HG03520 (cell line): ENCODE measurements around the gene CDK5RAP2.
"Not testable (repeated sequence)": the region's sequence is repeated elsewhere in the genome, so short reads cannot be mapped to it uniquely, and the experiment has no call there.

Source experiments
- ATAC-seq: cut with Tn5 transposase; IDR thresholded peaks from one replicate; pipeline ENCODE4 v1.9.1; 2021; ENCODE audit warnings: mild to moderate bottlenecking, moderate library complexity; ENCODE audit not compliant: unreplicated experiment

Gene CDK5RAP2

GRCh38 chr9:120580051-120580896 lies at the start of gene CDK5RAP2:
Gene CDK5RAP2, minus strand, starts transcription at chr9:120580167. Its CDS starts 189 bp downstream, at chr9:120579978.
- ATAC-seq = peak; percentile 91

- ATAC-seq = not testable (repeated sequence)
These were observed 49.0 kb upstream of the CDK5RAP2 start for GRCh38 chr9:120628925-120629497.

DNA sequence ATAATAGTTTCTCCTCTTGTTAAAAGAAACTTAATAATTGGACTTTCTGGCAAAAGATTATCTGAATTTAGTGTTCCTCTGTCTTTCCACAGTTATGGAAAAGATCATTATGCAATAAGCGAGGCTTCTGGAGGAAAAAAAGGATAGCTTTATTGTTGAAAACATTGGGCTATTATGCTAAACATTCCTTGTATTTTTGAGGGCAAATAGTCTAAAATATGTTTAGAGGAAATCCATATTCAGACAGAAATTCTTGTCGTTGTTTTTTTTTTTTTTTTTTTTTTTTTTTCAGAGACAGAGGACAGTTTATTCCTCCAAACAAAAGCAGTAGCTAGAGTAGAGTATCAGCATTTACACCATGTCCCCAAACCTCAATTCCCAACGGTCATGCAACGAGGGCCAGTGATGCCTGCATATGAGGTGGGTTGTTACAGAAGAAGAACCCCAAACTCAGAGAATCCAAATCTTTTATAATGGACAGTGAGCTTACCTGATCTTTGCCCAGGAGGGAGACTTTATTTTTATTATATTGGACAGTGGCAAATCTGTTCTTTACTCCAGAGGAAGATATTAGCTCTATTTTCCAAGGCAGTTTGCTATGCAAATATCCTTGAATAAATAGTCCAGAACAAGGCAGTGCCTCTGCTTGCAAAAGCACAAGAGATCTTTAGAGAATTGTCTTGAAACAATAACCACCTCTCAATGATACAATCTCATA lies 48.4 kb upstream of the CDK5RAP2 start:
- ATAC-seq = no peak

DNA sequence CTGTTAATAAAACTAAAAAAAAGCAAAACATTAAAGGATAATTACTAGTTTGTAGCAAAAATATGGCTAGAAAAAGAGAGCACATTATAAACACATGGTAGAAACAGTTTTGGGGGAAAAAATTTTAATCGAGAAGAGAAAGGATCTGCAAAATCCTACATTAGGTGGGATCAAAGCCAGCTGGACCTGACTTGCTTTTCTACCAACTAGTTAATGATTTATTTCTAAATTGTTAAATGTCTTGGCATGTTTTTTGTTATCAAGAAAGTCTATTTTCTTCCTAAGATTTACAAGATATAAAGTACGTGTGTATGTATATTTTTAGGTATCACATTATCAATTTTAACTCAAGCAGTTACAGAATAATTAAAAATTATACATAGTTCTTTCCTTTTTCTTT lies 47.1 kb upstream of the CDK5RAP2 start:
- ATAC-seq = no peak

DNA sequence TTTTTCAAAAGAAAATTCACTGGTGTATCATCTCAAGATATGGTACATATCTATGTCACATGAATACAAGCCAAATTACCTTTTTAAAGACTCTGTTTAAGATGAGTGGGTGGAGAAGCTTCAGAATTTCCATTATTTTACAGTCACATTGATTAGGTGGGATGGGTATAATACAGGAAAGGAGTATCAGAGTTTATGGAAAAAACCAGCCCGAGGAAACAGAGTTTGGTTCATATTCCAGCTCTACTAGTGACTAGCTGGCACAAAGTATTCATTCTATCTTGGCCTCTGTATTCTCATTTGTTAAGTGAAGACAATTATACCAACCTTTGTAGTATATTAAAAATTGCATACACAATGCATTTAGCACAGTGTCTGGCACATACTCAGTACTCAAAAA lies 46.5 kb upstream of the CDK5RAP2 start:
- no peak for ATAC-seq

DNA sequence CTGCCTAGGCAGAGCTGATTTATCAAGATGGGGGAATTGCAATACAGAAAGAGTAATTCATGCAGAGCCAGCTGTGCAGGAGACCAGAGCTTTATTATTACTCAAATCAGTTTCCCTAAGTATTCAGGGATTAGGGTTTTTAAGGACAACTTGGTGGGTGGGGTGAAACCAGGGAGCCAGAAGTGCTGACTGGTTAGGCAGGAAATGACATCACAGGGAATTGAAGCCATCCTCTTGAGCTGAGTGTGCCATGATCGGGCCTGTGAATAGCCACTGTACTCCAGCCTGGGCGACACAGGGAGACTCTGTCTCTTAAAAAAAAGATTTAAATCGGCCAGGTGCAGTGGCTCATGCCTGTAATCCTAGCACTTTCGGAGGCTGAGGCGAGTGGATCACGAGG lies 45.3 kb upstream of the CDK5RAP2 start:
- no peak for ATAC-seq

GRCh38 chr9:120622790-120623189 lies 42.8 kb upstream of the CDK5RAP2 start:
- no peak for ATAC-seq

DNA sequence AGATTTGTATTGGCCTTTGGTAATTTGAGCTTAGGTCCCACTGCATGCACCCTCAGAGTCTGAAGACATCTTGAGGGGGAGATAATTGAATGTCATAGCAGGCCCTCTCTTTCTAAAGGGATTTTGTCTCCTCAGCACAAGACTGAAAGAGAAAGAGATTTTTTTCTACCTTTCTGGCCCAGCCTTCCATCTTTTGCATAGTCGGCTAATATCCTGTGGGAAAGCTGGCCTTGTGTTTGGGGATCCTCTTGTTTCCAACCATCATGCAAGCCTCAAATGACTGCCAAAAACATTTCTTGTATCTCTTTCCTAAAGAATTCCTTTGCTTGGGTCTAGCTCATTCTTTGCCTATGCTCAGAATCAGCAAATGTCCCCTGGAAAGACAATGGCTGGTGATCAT lies 42.0 kb upstream of the CDK5RAP2 start:
- ATAC-seq = no peak

DNA sequence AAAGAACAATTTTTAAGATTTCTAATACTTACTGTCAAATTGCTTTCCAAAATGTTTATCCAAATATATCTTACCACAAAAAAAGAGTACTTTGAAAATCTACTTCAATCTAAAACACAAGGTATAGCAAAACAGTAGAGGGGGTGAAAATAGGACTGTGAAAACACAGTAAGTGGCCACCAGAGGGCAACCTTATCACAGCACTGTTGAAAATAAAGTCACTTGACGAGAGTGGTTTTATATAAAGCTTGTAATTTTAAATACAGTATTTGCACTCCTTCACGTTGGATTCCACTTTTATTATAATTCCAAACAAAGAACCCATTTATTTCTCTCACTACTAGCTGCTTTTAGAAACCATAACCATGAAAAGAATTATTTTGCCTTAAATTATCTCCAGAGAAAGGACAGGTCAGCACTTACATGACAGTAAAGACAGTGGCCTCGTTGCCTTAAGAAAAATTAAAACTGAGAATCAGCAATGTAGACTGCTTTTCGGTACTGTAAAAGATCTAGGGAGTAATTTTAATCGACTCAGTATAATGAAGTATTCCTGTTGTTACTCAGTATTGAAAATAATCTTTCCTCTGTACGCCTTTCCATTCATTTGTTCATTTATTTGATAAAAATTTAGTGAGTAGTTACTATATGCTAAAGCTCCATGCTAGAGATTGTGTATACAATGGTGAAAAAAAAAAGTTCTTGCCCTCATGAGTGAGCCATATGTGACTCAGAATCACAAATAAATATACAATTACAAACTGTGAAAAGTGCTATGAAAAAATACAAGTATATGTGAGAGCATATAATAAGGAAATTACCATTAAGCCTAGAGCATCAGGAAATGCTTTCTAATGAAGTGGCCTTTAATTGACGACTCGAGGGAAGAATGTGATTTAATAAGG lies 40.0 kb upstream of the CDK5RAP2 start:
- peak; percentile 43 for ATAC-seq

GRCh38 chr9:120616966-120617935 lies 37.3 kb upstream of the CDK5RAP2 start:
- ATAC-seq = no peak

DNA sequence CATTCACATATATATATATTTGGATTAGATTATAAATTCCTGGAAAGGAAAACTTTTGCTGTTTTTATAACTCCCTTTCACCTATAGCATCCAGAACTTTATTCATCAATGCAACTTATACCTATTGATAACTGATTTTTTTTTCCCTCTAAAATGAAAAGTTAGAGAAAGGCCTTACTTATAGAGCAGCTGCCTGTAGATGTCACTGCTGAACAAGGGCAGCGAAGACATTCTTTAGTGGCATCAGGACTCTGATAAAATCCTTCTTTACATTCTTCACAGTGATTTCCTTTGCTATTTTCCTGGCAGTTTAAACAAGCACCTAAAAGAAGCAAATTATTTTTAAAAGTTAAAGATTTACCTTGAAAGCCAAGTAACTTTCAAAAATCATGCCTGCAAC lies 32.3 kb upstream of the CDK5RAP2 start:
- no peak for ATAC-seq

GRCh38 chr9:120611690-120612068 lies 31.7 kb upstream of the CDK5RAP2 start:
- ATAC-seq = no peak

DNA sequence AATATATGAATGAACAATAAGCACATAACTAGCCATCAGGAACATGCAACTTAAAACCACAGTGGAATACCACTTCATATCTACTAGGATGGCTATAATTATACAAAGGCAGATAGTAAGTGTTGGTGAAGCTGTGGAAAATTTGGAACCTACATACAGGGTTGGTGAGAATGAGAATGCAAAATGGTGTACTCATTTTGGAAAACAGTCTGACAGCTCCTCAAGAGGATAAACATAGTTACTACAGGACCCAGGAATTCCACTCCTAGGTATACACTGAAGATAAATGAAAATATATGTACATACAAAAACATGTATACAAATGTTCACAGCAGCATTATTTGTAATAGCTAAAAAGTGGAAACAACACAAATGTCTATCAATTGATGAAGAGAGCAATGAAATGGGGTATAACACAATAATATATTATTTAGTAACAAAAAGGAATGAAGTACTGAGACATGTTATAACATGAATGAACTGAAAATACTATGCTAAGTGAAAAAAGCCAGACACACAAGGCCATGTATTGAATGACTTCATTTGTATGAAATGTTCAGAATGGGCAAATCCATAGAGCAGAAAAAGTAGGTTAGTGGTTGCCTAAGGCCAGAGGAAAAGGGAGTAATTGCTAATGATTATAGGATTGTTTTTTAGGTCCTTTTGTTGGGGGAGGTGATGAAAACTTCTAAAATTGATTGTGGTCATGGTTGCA lies 31.2 kb upstream of the CDK5RAP2 start:
- no peak for ATAC-seq

GRCh38 chr9:120609636-120610035 lies 29.7 kb upstream of the CDK5RAP2 start:
- no peak for ATAC-seq

DNA sequence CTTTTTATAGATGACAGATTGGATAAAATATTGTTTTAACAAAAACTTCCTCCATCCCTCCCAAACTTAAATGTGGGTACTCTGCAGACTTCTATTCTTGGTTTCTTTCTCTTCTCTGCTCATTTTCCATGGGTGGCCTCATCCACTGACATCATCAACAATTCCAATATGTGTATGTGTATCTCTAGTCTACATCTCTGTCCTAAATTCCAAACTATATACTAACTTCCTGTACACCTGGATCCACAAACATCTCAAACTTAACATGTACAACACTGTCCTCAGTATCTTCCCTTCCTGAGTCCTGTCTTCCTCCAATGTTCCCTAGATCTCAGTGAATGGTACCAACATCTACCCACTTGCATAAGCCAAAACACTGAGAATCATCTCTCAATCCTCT lies 28.5 kb upstream of the CDK5RAP2 start:
- ATAC-seq = no peak

- no peak for ATAC-seq
These were observed 23.6 kb upstream of the CDK5RAP2 start for GRCh38 chr9:120603591-120603990.

GRCh38 chr9:120603010-120603409 lies 23.0 kb upstream of the CDK5RAP2 start:
- no peak for ATAC-seq

DNA sequence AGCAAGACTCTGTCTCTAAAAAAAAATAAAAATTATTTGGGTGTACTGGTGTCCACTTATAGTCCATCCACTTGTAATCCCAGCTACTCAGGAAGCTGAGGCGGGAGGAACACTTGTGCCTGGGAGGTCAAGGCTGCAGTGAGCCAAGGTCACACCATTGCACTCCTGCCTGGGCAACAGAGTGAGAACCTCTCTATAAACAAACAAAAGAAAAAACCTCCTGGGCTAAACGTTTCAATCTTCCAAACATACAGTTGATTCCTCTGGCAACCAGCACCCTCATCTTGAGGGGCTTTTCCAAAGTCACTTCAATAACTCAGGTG lies 13.9 kb upstream of the CDK5RAP2 start:
- no peak for ATAC-seq

DNA sequence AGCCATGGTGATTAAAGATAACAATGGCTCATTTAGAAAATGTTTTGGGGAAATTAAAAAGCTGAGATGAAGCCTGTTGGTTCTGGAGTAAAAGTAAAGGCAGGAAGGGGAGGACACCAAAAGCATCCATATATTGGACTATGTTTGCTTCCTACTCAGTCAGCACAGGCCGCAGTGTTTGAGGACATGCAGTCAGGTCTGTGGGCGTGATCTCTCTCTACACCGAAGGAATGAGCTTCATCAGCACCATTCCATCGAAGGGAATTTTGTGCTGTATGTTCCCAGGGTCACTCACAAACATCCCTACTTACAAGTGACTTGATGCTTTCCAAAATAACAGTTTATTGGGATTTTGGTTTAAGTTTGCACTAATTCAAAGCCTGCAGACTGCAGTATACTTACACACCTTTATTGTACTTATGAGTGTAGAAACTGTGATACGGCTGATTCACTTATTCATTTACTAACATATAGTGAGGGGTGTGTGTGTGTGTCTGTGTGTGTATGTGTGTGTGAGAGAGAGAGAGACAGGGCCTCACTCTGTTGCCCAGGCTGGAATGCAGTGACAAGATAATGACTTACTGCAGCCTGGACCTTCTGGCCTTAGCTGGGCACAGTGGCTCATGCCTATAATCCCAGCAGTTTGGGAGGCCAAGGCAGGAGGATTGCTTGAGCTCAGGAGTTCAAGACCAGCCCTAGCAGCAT lies 13.4 kb upstream of the CDK5RAP2 start:
- ATAC-seq = no peak
